ENCODE measurements around the gene FGF19. TPM values are rescaled to one million over a fixed set of nuclear protein-coding genes. Genes with fewer than 3 reads are reported as not detected.

The FGF19 gene
- total RNA-seq, 1 experiment from 2014 or later = 17.6 TPM

DNA sequence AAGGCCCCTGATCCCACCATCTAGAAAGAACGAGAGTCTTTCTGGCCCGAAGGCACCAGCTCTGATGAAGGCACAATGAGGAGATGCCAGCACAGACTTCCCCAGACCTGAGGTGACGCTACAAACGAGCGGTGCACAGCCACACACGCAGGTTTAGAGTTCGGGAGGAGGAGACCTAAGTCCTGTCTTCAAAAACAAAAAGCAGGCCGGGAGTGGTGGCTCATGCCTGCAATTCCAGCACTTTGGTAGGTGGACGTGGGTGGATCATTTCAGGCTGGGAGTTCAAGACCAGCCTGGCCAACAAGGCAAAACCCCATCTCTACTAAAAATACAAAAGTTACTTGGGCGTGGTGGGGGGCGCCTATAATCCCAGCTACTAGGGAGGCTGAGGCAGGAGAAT is 38.2 kb downstream of the FGF19 start (continued):
- TF ChIP-seq STAT6 (CRISPR knock-in tag; conservative IDR thresholded peaks at IDR 0.05; ENCODE audit: low read depth) = no peak
- no peak for TF ChIP-seq HMGA2 (CRISPR knock-in tag; IDR thresholded peaks at IDR 0.05)

GRCh38 chr11:69664901-69665300 is 38.9 kb downstream of the FGF19 start:
- Mint-ChIP-seq H3K4me1 (peaks cover 1% of the 10 kb centered on the region; the same call in 1 of the 2 replicates), H3K36me3 (peaks cover 19% of the 10 kb centered on the region), H3K27ac (no peak overlapping the region), H3K9me3 (no peaks in the 10 kb centered on the region), H3K4me3 (no peak overlapping the region), H3K27me3 (ENCODE audit: low read depth) (no peaks in the 10 kb centered on the region)
- no peak for DNase-seq (ENCODE audit: low spot score)
- TF ChIP-seq ZNF512 (CRISPR knock-in tag; IDR thresholded peaks at IDR 0.05; ENCODE audit: borderline replicate concordance) (no peak), CREM (CRISPR knock-in tag; IDR thresholded peaks at IDR 0.05) (no peak), ATF3 (CRISPR knock-in tag; conservative IDR thresholded peaks at IDR 0.05) (no peak), RORB (CRISPR knock-in tag; IDR thresholded peaks at IDR 0.05) (no peak), GTF2I (CRISPR knock-in tag; conservative IDR thresholded peaks at IDR 0.05) (no peak), SP1 (CRISPR knock-in tag; conservative IDR thresholded peaks at IDR 0.05) (no peak), SOX15 (CRISPR knock-in tag; IDR thresholded peaks at IDR 0.05) (no peak), ZNF317 (CRISPR knock-in tag; IDR thresholded peaks at IDR 0.05; ENCODE audit: borderline replicate concordance, low read depth) (no peak), ZNF219 (CRISPR knock-in tag; IDR thresholded peaks at IDR 0.05; ENCODE audit: borderline replicate concordance) (no peak)
- TF ChIP-seq, protein P1, sequence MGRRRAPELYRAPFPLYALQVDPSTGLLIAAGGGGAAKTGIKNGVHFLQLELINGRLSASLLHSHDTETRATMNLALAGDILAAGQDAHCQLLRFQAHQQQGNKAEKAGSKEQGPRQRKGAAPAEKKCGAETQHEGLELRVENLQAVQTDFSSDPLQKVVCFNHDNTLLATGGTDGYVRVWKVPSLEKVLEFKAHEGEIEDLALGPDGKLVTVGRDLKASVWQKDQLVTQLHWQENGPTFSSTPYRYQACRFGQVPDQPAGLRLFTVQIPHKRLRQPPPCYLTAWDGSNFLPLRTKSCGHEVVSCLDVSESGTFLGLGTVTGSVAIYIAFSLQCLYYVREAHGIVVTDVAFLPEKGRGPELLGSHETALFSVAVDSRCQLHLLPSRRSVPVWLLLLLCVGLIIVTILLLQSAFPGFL (CRISPR knock-in tag; IDR thresholded peaks at IDR 0.05; ENCODE audit: borderline replicate concordance) = no peak
- POLR2A ChIA-PET = no interaction called here
- no peak for ATAC-seq
- CTCF ChIA-PET = interaction anchor here (0.8 to 1.1 kb wide), 2 partner anchors 177 to 563 kb away, joined by 4 to 6 read pairs; no protein-coding TSS in a partner anchor

DNA sequence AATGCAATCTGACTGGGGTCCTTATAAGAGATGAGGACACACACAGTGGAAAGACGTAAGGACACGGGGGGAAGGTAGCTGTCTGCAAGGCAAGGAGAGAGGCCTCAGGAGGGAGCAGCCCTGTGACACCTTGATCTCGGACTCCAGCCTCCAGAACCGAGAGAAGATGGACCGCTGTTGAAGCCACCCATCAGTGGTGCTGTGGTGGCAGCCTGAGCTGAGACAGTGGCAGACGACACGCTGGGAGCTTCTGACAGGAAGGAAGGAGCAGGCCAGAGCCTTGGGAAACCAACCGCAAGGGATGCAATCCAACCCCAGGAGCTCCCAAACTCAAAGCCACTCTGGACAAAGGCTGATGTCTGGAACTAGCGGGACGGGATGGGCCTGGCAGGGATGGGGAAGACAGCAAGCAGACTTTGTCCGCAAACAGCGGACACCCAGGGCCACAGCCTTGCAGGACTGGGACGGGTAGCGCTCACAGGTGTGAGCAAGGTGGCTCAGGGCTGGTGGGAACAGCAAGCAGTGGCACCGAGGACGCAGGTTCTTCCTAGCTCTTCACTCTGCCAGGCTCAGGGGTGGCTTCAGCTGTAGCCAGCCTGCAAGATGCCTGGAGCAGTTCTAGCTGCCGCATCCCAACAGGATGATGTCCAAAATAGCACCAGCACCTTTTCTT is 39.6 kb downstream of the FGF19 start:
- Mint-ChIP-seq H3K27me3 (ENCODE audit: low read depth) (no peaks in the 10 kb centered on the region), H3K4me1 (peaks cover 3% of the 10 kb centered on the region; the same call in 1 of the 2 replicates), H3K27ac (no peak overlapping the region), H3K9me3 (no peaks in the 10 kb centered on the region), H3K4me3 (no peak overlapping the region), H3K36me3 (peaks cover 19% of the 10 kb centered on the region)
- CTCF ChIA-PET = interaction anchor here (1.1 kb wide), 1 partner anchor 563 kb away, joined by 6 read pairs; no protein-coding TSS in a partner anchor
- DNase-seq (ENCODE audit: low spot score) (no peak), ATAC-seq (no peak)
- POLR2A ChIA-PET = no interaction called here
- TF ChIP-seq NR2C2 (CRISPR knock-in tag; IDR thresholded peaks at IDR 0.05) (no peak), IRF2 (CRISPR knock-in tag; IDR thresholded peaks at IDR 0.05; ENCODE audit: borderline replicate concordance, low read depth) (no peak), NFE2L1 (CRISPR knock-in tag; IDR thresholded peaks at IDR 0.05) (no peak), GTF2I (CRISPR knock-in tag; conservative IDR thresholded peaks at IDR 0.05) (no peak), TP53 (CRISPR knock-in tag; IDR thresholded peaks at IDR 0.05) (no peak), IRF1 (CRISPR knock-in tag; IDR thresholded peaks at IDR 0.05) (no peak), SMAD3 (CRISPR knock-in tag; IDR thresholded peaks at IDR 0.05; ENCODE audit: borderline replicate concordance) (no peak), ZNF138 (CRISPR knock-in tag; conservative IDR thresholded peaks at IDR 0.05) (no peak), ZNF121 (CRISPR knock-in tag; IDR thresholded peaks at IDR 0.05) (no peak), JUN (CRISPR knock-in tag; IDR thresholded peaks at IDR 0.05) (no peak), ZNF416 (CRISPR knock-in tag; IDR thresholded peaks at IDR 0.05) (no peak), GABPB1 (CRISPR knock-in tag; IDR thresholded peaks at IDR 0.05) (no peak)
- TF ChIP-seq, protein P2, sequence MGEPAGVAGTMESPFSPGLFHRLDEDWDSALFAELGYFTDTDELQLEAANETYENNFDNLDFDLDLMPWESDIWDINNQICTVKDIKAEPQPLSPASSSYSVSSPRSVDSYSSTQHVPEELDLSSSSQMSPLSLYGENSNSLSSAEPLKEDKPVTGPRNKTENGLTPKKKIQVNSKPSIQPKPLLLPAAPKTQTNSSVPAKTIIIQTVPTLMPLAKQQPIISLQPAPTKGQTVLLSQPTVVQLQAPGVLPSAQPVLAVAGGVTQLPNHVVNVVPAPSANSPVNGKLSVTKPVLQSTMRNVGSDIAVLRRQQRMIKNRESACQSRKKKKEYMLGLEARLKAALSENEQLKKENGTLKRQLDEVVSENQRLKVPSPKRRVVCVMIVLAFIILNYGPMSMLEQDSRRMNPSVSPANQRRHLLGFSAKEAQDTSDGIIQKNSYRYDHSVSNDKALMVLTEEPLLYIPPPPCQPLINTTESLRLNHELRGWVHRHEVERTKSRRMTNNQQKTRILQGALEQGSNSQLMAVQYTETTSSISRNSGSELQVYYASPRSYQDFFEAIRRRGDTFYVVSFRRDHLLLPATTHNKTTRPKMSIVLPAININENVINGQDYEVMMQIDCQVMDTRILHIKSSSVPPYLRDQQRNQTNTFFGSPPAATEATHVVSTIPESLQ (CRISPR knock-in tag; IDR thresholded peaks at IDR 0.05) = no peak

Measured in WTC11 (cell line).